Body of pancreas (tissue), 4 donors: ENCODE data around the gene IFT22.

Experiments used
- POLR2A ChIP-seq, 3 donors: fragments of 450-650 bp; IDR thresholded peaks; one replicate each; pipeline ENCODE4 v1.6.1; 2016; ENCODE audit warnings: antibody characterized with exemption in 3 of 3, mild to moderate bottlenecking in 2 of 3
- TF ChIP-seq, protein P1 (sequence below), 7 experiments: fragments of 450-650 bp in 4 of 7; fragments of 200-600 bp in 3 of 7; sonication (generic) in 3 of 7; IDR thresholded peaks; one replicate each; pipeline ENCODE4 v1.5.1; 2016 to 2019; ENCODE audit warnings: antibody characterized with exemption in 7 of 7

GRCh38 chr7:101299511-101300464, 21.8 kb downstream of the IFT22 start:
- TF ChIP-seq, protein P1, sequence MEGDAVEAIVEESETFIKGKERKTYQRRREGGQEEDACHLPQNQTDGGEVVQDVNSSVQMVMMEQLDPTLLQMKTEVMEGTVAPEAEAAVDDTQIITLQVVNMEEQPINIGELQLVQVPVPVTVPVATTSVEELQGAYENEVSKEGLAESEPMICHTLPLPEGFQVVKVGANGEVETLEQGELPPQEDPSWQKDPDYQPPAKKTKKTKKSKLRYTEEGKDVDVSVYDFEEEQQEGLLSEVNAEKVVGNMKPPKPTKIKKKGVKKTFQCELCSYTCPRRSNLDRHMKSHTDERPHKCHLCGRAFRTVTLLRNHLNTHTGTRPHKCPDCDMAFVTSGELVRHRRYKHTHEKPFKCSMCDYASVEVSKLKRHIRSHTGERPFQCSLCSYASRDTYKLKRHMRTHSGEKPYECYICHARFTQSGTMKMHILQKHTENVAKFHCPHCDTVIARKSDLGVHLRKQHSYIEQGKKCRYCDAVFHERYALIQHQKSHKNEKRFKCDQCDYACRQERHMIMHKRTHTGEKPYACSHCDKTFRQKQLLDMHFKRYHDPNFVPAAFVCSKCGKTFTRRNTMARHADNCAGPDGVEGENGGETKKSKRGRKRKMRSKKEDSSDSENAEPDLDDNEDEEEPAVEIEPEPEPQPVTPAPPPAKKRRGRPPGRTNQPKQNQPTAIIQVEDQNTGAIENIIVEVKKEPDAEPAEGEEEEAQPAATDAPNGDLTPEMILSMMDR (IDR thresholded peaks at IDR 0.05) = no peak
- no peak for TF ChIP-seq POLR2A (IDR thresholded peaks at IDR 0.05)
